GOT3 (cell line): Measurements from ENCODE around the gene PERP.
"Not testable (repeated sequence)": the region's sequence is repeated elsewhere in the genome, so short reads cannot be mapped to it uniquely, and the experiment has no call there.

Experiments used
- DNase-seq: peaks from one replicate; lab custom pipeline; 2025; ENCODE audit warnings: mixed read lengths; lab: John Stamatoyannopoulos, UW

Gene PERP

DNA sequence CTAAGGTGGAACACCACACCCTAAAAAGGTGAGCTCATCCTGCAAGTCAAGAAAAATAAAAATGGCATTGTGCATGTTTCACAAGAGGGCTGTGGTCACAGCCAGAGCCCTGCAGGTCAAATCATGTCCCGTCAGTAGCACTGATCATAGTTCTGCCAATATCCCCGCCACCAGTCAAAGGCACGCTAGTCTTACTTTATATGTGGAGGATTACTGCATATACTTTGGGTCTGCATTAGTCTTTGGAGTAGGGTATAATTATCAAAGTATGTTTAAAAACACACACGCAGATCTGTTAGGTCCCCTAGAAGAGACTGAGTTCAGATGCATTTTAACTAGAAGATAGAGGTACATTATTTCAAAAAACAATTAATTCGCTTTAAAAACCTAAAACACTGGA is 1.8 kb downstream of the PERP start:
- DNase-seq, result no peak

DNA sequence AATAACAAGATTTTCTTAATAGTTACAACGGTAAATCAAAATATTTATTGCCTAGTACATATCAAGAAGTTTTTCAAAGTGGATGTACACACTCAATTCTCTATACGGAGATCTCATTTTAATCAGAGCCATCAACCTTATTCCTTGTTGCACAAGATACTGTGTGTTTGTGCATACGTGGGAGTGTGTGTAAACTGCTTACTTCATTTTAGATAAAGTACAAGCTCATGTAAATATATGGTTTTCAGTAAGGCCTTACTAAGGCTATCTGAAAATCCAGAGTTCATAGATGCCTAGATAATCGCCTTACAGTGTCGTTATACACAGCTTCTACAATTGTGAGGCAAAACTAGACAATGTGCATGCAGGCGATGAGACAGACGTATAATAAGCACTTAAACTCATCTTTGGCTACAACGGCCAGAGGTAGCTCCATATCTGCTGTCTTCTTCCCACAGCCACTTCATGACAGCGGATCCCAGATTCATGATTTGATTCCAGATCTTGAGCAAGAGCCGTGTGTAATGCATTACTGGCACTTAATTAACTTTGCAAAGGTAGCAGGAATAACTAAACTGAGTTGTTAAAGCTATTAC is 2.5 kb downstream of the PERP start:
- no peak for DNase-seq

DNA sequence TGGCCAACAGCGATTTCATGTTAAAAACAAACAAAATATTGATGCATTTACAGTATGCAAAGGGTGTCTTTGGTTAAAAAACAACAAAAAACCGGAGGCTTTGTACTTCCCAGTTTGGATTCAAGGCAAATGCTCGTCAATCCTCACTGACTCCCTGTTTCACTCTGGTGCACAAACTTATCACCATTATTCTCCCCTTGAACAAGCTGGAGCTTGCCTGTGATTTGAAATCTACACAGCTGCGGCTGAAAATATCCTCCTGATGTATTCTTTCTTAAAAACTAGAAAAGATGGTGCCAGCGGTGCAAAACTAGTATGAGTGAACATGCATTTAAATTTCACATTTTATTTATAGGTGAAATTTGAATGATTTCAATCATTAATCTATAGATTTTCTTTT is 3.3 kb downstream of the PERP start:
- DNase-seq, result no peak

DNA sequence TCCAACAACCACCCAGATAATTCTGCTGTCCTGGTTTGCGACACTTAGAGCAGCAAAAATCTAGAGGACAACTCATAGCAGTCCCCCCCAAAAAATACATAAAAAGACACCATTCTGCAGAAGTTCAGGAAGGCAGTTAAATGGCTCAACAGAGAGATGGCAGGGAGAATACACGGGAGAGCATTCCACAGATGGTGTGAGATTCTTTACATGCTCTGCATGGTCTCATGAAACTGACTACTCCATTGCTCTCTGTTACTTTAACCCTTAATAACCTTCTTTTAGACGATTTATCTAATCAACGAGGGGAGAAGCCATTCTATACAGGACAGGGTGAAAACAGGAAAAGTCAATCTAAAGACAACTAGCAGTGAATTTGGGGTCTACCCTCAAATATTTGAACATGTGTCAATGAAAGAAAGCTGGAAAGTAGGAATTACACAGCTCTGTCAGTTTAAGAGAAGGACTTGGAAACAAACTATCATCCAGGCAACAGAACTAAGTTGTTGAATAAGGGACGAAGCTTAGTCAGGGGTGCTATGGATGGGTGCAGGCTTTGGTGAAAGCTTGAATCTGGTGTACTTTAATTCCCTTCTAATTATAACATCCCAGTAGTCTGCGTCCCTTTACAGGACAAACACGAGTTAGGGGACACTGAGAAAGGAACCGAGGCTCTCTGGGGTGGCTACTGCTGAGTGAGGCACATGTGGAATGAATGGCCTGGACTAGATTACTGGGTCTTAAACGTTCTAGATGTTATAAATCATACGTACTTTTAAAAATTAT is 5.1 kb downstream of the PERP start:
- no peak for DNase-seq

DNA sequence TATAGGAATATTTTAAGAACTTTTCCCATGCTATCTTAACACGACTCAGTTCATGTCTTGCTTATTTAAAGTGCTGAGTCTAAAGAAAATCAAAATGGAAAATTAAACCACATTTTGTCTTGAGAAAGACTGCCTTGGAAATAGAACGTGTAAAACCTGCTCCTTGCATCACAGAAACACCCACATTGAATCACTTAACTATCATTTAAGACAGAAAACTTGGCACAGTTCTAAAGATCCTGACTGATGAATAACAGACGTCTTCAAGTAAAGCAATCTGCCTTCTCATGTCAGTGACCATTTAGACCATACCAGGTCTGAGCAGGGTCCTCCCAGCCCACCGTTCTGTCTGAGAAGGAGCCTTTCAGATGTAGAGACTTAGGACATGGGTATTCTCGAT is 7.4 kb downstream of the PERP start:
- no peak for DNase-seq

DNA sequence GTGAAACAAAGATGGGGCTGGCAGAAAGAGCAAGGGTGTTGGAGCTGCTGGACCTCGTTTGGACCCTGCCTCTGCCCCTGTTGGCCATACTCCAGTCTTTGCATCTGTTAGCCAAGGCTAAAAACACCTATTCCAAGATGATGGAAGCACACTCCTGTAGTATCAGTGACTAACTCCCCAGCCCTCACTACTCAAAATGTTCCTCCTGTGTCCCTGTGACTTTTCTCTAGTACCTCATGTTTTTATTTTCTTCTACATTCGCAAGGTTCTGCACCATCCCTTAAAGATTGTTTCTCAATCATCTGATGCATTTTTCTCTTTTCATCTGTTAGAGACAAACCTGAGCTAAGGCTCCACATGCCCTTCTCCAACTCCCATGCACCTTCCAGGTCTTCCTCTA is 8.9 kb downstream of the PERP start:
- DNase-seq, result no peak

DNA sequence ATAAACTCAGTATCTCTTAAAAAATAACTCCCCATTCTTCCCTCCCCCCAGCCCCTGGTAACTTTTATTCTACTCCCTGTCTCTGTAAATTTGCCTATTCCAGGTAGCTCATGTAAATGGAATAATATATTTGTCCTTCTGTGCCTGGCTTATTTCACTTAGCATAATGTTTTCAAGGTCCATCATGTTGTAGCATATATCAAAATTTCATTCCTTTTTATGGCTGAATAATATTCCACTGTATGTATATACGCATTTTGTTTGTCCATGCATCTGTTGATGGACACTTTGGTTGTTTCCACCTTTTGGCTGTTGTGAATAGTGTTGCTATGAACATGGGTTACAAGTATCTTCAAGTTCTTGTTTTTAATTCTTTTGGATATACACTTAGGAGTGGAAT is 13.0 kb downstream of the PERP start:
- DNase-seq, result no peak

DNA sequence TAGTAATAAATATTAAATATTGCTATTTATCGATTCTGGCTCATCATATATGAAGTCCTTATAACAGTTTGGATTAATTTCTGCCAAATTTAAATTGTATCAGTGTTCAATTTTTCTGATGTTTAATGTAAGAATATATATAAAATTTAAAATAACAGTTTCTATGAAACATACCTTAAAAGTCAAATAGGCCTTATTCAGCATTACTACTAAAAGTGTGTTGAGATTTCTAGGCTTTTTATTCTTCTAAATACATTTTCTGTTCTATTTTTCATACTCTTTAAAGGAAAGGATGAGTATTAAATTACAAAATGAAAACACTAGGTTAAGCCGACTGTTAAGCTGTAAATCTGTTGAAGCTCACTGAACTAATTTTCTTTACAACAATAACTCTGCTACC is 13.6 kb downstream of the PERP start:
- no peak for DNase-seq

DNA sequence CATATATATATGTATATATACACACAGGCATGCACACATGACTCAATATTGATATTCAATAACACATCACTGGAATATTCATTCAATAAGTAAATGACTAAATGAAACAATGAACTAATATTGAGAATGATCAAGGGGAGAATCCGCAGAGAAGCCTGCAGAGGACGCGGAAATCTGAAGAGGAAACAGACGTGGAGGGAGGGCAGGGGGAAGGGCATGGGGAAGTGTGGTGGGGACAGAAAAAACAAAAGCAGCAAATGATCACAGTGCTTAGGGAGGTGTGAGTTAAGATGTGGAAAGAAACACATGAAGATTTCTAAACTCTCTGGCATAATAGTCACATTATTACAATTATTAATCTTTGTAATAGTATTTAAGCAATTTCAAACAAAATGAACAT is 14.5 kb downstream of the PERP start:
- no peak for DNase-seq

DNA sequence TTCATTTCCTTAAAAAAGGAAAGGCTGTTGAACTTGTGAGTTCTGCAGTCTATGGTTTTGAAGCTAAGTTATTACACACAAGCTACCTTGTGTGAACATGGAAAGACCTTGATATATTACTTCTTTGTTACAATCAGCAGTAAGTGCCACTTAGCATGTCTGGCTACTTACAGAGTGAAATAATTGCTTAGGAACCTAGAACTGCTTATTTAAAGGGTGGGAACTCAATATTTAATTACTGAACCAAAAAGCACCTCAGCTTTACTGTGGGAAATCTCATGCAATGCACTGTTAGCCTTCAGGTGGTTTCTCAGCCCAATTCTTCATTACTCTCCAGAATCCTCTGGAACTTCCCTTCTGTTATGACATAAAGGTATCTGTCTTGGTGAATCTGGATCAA is 17.9 kb downstream of the PERP start:
- DNase-seq, result no peak

DNA sequence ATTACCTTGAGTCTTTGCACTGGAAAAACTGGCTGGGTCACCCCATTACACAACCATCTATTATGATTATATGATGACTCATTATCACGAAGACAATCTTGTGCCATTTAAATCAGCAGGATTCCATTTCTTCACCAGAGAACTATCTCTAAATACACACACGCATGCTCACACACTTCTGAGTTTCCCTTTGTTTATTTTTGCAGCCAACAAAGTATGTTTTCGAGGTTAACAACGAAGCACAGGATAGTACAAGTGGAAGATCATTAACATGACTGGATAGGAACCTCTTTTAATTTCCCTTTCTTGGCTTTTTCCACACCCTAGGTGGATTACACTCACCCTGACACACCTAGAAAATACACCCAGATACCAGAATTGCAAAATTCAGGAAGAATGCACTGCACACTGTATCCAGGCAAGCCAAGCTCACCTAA is 18.9 kb downstream of the PERP start:
- no peak for DNase-seq

DNA sequence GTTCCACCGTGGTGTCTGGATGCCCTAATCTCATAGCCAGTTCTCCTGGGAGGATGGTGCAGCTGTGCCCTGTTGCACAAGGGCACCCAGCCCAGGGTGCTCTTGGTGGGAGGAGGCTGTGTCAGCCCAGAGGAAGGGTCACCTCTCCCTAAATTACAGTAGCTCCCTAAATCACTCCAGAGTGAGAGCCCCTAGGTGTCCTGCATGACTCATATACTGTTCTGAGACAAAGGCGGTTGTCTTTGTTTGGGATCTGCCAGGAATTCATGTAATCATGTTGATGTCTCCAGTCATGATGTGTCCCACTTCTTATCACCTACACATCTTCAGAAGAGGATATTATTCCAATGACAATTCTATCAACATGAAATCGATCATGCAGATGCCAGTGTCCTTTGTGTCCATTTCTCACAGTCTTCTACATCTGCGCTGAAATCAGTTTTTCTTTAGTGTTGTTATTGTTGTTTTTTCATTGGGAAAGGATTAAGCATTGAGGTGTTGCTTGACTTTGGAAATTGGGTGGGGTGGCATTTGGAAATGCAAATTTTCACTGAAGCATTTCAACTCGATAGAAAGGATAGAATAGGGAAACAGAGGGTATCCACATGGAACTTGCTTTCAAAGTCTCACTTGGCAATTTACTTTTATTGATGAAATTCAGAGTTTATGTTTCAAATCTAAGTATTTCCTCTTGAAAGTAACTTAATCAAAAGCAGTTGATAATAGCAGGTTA is 19.5 kb downstream of the PERP start:
- DNase-seq, result no peak

DNA sequence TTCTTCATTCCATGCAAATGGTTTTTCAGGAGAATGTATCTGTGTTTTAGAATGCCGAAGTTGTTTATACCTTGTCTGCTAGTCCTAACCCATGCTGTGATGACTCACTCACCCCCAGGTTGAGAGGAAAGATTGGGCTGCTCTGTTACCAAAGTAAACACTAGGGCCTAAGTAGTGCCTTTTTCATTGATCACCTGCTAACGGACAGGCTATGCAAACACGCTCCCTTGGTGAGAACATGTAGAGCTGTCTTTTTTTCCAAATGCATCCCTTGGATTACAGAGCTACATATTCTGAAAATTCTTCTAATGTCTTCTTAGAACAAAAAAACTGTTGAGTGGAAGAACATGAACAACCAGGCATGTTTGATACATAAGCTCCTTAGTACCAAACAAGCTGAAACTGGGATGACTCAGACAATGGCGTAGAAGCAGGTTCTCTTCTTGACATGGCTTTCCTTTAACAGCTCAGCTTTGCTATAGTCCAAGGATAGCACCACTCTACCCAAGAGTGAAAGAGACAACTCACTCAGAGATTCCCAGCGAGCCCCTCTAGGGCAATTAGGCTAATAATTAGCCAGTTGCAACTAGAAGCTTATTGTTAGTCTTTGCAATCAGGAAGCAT is 20.5 kb downstream of the PERP start:
- no peak for DNase-seq

DNA sequence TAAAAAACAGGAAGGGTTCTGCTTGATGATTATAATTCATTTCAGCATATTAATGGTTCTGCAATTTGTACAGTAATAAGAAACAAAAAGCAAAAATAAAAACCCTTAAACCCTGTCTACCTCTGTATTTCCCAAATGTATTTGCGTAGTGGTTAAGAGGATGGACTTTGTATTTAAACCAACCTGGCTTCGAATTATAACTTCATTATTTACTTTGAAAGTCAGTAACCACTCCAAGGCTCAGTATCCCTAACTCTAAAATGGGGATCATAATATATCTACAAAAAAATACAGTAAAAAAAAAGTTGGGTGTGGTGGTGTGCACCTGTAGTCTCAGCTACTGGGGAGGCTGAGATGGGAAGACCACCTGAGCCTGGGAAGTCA is 21.4 kb downstream of the PERP start:
- no peak for DNase-seq

DNA sequence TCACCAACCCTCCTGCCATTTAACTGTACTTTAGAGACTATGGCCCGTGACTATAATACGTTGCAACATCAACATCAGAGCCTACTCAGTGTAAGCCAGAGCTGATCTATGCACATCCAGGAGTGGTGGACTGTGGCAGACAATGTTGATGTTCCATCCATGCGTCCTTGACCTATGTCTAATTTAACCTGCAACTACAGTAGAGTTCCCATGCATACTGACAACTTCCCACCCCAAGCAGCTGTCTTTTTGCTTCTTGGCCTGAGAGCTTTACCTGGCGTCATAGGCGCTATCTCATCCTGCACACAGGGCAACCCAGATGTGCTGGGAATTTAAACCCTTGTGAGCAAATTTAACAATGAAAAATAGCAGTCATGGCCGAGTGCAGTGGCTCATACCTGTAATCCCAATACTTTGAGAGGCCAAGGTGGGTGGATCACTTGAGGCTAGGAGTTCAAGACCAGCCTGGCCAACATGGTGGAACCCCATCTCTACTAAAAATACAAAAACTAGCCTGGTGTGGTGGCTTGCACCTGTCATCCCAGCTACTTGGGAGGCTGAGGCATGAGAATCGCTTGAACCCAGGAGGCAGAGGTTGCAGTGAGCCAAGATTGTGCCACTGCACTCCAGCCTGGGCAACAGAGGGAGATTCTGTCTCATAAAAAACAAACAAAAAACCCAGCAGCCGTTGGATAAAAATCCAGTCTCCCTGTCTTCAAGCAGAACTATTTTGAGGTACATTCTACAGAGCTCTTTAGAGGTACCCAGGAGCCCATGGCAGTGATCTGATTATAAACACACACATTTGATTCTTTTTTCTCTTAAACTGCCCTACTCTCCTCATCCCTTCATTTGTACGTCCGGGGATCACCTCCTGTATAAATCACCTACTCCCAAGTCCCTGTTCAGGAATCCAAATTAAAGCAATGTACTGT is 22.0 kb downstream of the PERP start:
- DNase-seq, result no peak

DNA sequence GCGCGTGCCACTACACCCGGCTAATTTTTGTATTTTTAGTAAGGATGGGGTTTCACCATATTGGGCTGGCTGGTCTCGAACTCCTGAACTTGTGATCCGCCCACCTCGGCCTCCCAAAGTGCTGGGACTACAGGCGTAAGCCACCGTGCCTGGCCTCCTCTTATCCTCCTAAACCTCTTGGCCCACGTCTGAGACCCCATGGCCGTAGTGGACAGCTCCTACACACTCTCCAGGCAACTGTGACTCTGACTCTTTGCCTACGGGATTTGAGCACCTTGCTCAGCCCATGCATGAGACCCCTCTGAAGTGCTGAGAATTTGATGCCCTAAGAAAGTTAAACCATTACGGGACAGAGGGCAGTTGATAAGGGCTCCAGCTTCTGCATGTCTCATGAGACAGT is 25.0 kb downstream of the PERP start:
- DNase-seq, result no peak

DNA sequence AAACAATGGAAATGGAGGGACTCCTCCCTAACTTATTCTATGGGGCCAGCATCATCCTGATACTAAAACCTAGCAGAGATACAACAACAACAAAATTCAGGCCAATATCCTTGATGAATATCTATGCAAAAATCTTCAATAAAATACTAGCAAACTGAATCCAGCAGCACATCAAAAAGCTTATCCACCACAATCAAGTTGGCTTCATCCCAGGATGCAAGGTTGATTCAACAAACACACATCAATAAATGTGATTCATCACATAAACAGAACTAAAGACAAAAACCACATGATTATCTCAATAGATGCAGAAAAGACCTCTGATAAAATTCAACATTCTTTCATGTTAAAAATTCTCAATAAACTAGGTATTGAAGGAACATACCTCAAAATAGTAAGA is 27.7 kb downstream of the PERP start:
- not testable (repeated sequence) for DNase-seq

DNA sequence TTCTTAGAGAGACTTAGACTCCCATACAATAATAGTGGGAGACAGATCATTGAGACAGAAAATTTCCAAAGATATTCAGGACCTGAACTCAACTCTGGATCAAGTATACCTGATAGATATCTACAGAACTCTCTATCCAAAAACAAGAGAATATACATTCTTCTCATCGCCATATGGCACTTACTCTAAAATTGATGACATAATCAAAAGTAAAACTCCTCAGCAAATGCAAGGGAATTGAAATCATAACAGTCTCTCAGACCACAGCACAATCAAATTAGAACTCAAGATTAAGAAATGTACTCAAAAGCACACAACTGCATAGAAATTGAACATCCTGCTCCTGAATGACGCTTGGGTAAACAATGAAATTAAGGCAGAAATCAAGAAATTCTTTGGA is 28.7 kb downstream of the PERP start:
- no peak for DNase-seq

DNA sequence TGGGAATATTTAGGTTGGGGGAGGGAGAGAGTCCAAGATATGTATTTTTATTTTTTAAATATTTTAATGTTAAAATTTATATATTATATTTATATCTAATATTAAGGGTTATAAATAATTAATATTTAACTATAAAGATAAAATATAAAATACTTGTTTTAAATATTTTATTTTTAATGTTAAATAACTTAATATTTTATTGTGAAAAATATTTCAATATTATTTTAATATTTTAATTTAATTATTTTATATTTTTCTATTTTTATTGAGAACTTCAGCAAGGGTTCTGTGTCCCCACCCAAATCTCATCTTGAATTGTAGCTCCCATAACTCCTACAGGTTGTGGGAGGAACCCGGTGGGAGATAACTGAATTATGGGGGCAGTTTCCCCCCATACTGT is 34.0 kb downstream of the PERP start:
- DNase-seq, result no peak

DNA sequence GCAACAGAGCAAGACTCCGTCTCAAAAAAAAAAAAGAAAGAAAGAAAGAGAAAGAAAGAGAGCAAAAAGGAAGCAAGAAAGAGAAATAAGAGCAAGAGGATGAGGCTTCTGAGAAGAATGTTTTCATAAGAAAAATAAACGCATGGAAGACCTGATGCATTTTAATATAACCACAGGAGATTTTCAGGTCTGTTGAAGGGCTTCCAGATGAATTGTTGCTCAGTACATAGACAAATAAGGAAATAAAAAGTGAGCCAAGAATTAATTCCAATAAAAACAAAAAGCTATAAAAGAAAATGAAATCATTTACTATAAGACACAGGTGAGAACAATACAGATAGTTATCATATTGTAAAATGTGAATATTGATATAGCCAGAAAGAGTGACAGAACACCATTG is 43.5 kb downstream of the PERP start:
- no peak for DNase-seq

DNA sequence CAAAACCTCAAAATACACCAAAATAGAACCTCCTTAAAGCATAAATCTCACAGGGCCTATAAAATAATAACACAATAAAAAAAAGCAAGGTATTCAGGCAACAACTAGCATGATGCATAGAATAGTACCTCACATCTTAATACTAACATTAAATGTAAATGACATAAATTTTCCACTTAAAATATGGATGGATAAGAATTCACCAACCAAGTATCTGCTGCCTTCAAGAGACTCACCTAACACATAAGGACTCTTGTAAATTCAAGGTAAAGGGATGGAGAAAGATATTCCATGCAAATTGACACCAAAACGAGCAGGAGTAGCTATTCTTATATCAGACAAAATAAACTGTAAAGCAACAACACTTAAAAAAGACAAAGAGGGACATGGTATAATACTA is 52.2 kb downstream of the PERP start:
- no peak for DNase-seq

DNA sequence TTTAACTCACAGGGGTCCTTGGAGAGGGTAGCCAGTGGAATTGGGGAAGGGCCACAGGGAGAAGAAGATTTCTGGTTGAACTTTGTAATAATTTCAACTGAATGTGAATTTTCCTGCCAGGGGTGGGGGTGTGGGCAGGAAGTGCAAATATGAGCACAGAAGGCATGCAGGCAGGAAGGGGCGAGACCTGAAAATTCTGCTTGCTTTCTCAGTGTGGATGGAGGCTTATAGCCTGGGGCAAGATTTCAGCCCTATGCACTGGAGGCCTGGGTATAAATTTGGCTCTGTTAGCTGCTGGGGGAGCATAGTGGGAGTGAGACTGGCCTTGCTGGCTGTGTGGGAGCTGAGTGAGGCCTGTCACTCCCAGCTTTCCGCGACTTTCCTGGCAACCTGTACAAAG is 54.4 kb downstream of the PERP start:
- no peak for DNase-seq
